Suprapubic skin (tissue), 4 donors: ENCODE data around the gene ADH4.

Source experiments
- EP300 ChIP-seq: sonication (generic); formaldehyde crosslinking; IDR thresholded peaks from one replicate; pipeline ENCODE4 v1.6.1; 2017; ENCODE audit warnings: antibody characterized with exemption
- POLR2AphosphoS5 ChIP-seq, 3 donors: sonication (generic); formaldehyde crosslinking; IDR thresholded peaks; one replicate each; pipeline ENCODE4 v1.6.1; 2017; ENCODE audit warnings: antibody characterized with exemption in 3 of 3

DNA sequence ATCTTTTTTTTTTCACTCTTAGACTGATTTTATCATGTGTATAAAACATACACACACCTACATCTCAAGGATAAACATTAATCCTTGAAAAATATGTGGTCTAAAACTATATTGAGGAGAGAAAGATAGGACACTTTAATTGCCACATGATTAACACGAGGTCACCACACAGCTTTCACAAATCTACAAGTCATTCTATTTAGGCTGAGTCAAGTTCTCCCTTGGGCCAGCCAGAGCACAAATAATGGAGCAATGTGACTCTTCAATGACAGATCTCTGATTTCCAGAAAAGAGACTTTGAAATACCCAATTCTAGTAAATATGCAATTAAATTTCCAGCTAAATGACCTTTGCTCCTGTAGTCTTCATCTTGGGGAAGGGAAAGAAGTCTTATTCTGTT is 12.9 kb upstream of the ADH4 start:
- TF ChIP-seq POLR2AphosphoS5 (IDR thresholded peaks at IDR 0.05), result no peak
- no peak for TF ChIP-seq EP300
